CD4-positive, CD25-positive, alpha-beta regulatory T cell (primary cell): ENCODE measurements around the gene CFAP100. TPM values are rescaled to one million over a fixed set of nuclear protein-coding genes. Genes with fewer than 3 reads are reported as not detected.

ENCODE experiments used
- ATAC-seq, 2 donors: fragments of 150-1000 bp; cut with Tn5 transposase; one replicate each; pipeline ENCODE4 v1.10.0; 2021; ENCODE audit warnings: low read depth in 2 of 2, moderate number of reproducible peaks in 2 of 2, moderate library complexity in 1 of 2
- DNase-seq, 3 donors: peaks; one replicate each; pipeline versions ENCODE4 v3.0.0 to v3.0.0-alpha.2; 2012 to 2022; ENCODE audit warnings: mixed read lengths in 1 of 3
- H3K27ac ChIP-seq: one replicate; pipeline ENCODE4 v1.7.0; 2013; ENCODE audit warnings: mild to moderate bottlenecking, low read length; ENCODE audit not compliant: insufficient read depth, poor library complexity, severe bottlenecking
- H3K27me3 ChIP-seq: one replicate; pipeline ENCODE4 v1.7.0; 2013; ENCODE audit warnings: low read length; ENCODE audit not compliant: control insufficient read depth, insufficient read depth
- H3K36me3 ChIP-seq: one replicate; pipeline ENCODE4 v1.7.0; 2013; ENCODE audit warnings: mild to moderate bottlenecking, low read length, moderate library complexity; ENCODE audit not compliant: control insufficient read depth, insufficient read depth
- H3K4me1 ChIP-seq: 2 replicates; pipeline ENCODE4 v1.7.0; 2013; ENCODE audit warnings: mild to moderate bottlenecking, low read length; ENCODE audit not compliant: insufficient read depth, control insufficient read depth, poor library complexity, severe bottlenecking
- H3K4me3 ChIP-seq: one replicate; pipeline ENCODE4 v1.7.0; 2013; ENCODE audit warnings: low read depth, mild to moderate bottlenecking, low read length, moderate library complexity
- H3K9me3 ChIP-seq, 2 experiments: 1 replicate in 1 of 2; 2 replicates in 1 of 2; pipeline ENCODE4 v1.7.0; 2013; ENCODE audit warnings: low read length in 2 of 2, mild to moderate bottlenecking in 1 of 2, moderate library complexity in 1 of 2; ENCODE audit not compliant: control insufficient read depth in 2 of 2
- H3K27ac Mint-ChIP-seq, 3 donors: one replicate each; pipeline ENCODE4 v1.8.0; 2020 to 2022; ENCODE audit warnings: mild to moderate bottlenecking in 3 of 3, mixed read lengths in 3 of 3, moderate library complexity in 2 of 3
- H3K27me3 Mint-ChIP-seq: one replicate; pipeline ENCODE4 v1.8.0; 2022; ENCODE audit warnings: mild to moderate bottlenecking, mixed read lengths
- H3K36me3 Mint-ChIP-seq: one replicate; pipeline ENCODE4 v1.8.0; 2020; ENCODE audit warnings: mixed read lengths
- H3K4me1 Mint-ChIP-seq, 4 donors: one replicate each; pipeline ENCODE4 v1.8.0; 2020 to 2022; ENCODE audit warnings: mixed read lengths in 4 of 4, mild to moderate bottlenecking in 1 of 4
- H3K4me3 Mint-ChIP-seq, 4 donors: one replicate each; pipeline ENCODE4 v1.8.0; 2020 to 2022; ENCODE audit warnings: mild to moderate bottlenecking in 4 of 4, mixed read lengths in 4 of 4, moderate library complexity in 3 of 4
- H3K9me3 Mint-ChIP-seq, 7 donors: one replicate each; pipeline ENCODE4 v1.8.0; 2020 to 2022; ENCODE audit warnings: mixed read lengths in 7 of 7, mild to moderate bottlenecking in 3 of 7, moderate library complexity in 2 of 7
- polyA plus RNA-seq, 4 donors: library from polyadenylated mRNA; unstranded; fragments of 300-500 nt; fragmentation: Illumina TruSeq; gene quantifications; one replicate each; pipeline ENCODE4 v1.2.3, GENCODE V29; 2021
- total RNA-seq: library from RNA; stranded (reverse); gene quantifications from one replicate; pipeline ENCODE4 v1.2.3, GENCODE V29; 2022

CFAP100 gene
- total and polyA plus RNA-seq, 5 donors from 2014 or later: not detected

DNA sequence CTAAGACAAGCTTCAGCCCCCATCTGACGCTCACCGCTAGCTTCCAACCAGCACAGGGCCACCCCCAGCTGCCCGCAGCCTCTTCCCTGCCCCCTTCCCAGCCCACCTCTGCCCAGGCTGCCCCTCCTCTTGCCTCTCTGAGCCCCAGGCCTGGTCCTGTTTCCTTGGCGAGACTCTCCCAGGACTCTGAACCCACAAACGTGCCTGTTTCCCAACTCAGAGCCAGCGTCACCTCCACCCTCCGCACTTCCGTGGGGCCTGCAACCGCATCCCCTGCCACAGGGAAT is 45.9 kb downstream of the CFAP100 start:
- no peaks in the 10 kb centered on the region for H3K9me3 Mint-ChIP-seq
- H3K27ac Mint-ChIP-seq: peak overlapping the region in 1 of 3 donors; percentile 86
- no peak overlapping the region for H3K4me3 Mint-ChIP-seq
- DNase-seq (no peak), ATAC-seq (no peak)
- no peaks in the 10 kb centered on the region for H3K9me3 ChIP-seq
- H3K36me3 ChIP-seq: peaks cover 44% of the 10 kb centered on the region
- no peaks in the 10 kb centered on the region for H3K27me3 Mint-ChIP-seq
- peaks cover 28% of the 10 kb centered on the region for H3K36me3 Mint-ChIP-seq
- no peak overlapping the region for H3K4me3 ChIP-seq
- H3K4me1 ChIP-seq: no peaks in the 10 kb centered on the region
- H3K27me3 ChIP-seq: no peaks in the 10 kb centered on the region
- no peak overlapping the region for H3K27ac ChIP-seq
- H3K4me1 Mint-ChIP-seq: no peaks in the 10 kb centered on the region

DNA sequence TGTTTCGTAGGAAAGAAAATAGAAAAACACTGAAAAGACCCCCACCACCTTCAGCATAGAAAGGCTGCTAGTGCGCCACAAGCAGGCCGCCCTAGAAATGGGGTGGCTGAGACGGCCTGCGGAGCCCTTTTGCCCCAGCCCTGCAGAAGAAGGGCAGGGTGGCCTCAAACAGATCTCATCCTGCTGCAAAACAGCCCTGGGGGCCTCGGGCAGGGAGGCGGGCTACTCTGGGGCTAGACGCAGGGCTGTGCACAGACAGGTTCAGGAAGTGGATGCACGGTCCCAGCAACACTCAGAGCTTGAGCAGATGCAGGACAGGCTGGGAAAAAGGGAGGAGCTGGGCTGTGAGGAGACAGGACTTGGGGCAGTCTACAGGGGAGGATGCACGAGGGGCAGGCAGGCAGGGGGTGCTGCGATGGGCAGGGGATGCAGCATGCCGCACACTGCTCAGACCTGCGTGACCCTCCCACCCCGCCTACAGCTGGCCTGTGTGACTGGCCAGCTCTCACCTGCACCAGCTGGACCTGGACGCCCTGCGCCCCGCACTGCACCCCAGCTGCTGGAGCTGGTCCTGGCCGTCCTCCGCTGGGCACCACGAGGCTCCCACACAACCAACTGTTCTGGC is 46.7 kb downstream of the CFAP100 start:
- Mint-ChIP-seq H3K4me1 (peaks cover 0 to 2% (median 0%) of the 10 kb centered on the region in 4 donors), H3K36me3 (peaks cover 28% of the 10 kb centered on the region), H3K4me3 (no peak overlapping the region), H3K27ac (no peak overlapping the region), H3K9me3 (no peaks in the 10 kb centered on the region), H3K27me3 (no peaks in the 10 kb centered on the region)
- Histone ChIP-seq H3K27ac (no peak overlapping the region), H3K27me3 (no peaks in the 10 kb centered on the region), H3K36me3 (peaks cover 43% of the 10 kb centered on the region), H3K9me3 (no peaks in the 10 kb centered on the region), H3K4me3 (no peak overlapping the region), H3K4me1 (no peaks in the 10 kb centered on the region)
- ATAC-seq (no peak), DNase-seq (no peak)

GRCh38 chr3:126442094-126442855 is 47.6 kb downstream of the CFAP100 start:
- Mint-ChIP-seq H3K27me3 (no peaks in the 10 kb centered on the region), H3K36me3 (peaks cover 24% of the 10 kb centered on the region), H3K9me3 (no peaks in the 10 kb centered on the region), H3K4me3 (no peak overlapping the region), H3K4me1 (peaks cover 0 to 2% (median 0%) of the 10 kb centered on the region in 4 donors), H3K27ac (peak overlapping the region in 1 of 3 donors; percentile 69)
- ATAC-seq (no peak), DNase-seq (no peak)
- no peaks in the 10 kb centered on the region for H3K27me3 ChIP-seq
- no peaks in the 10 kb centered on the region for H3K9me3 ChIP-seq
- no peaks in the 10 kb centered on the region for H3K4me1 ChIP-seq
- peaks cover 37% of the 10 kb centered on the region for H3K36me3 ChIP-seq
- H3K4me3 ChIP-seq: no peak overlapping the region
- H3K27ac ChIP-seq: no peak overlapping the region

GRCh38 chr3:126442856-126443242 is 48.1 kb downstream of the CFAP100 start:
- H3K27me3 ChIP-seq: no peaks in the 10 kb centered on the region
- Mint-ChIP-seq H3K27ac (peak overlapping the region in 1 of 3 donors; percentile 26), H3K4me1 (peaks cover 0 to 2% (median 0%) of the 10 kb centered on the region in 4 donors), H3K9me3 (no peaks in the 10 kb centered on the region), H3K27me3 (no peaks in the 10 kb centered on the region), H3K4me3 (no peak overlapping the region), H3K36me3 (peaks cover 18% of the 10 kb centered on the region)
- H3K9me3 ChIP-seq: no peaks in the 10 kb centered on the region
- no peak overlapping the region for H3K4me3 ChIP-seq
- no peaks in the 10 kb centered on the region for H3K4me1 ChIP-seq
- peaks cover 38% of the 10 kb centered on the region for H3K36me3 ChIP-seq
- ATAC-seq (peak in 1 of 2 donors; percentile 24), DNase-seq (no peak)
- no peak overlapping the region for H3K27ac ChIP-seq

- no peak overlapping the region for H3K4me3 Mint-ChIP-seq
- no peaks in the 10 kb centered on the region for H3K9me3 Mint-ChIP-seq
- Histone ChIP-seq H3K27me3 (no peaks in the 10 kb centered on the region), H3K4me3 (no peak overlapping the region), H3K9me3 (no peaks in the 10 kb centered on the region), H3K36me3 (peaks cover 40% of the 10 kb centered on the region), H3K27ac (no peak overlapping the region), H3K4me1 (no peaks in the 10 kb centered on the region)
- DNase-seq: no peak
- H3K27me3 Mint-ChIP-seq: no peaks in the 10 kb centered on the region
- H3K4me1 Mint-ChIP-seq: peaks cover 0 to 2% (median 0%) of the 10 kb centered on the region in 4 donors
- no peak for ATAC-seq
- H3K36me3 Mint-ChIP-seq: peaks cover 4% of the 10 kb centered on the region
- H3K27ac Mint-ChIP-seq: no peak overlapping the region
Measured at GRCh38 chr3:126445506-126445905, 50.8 kb downstream of the CFAP100 start.

DNA sequence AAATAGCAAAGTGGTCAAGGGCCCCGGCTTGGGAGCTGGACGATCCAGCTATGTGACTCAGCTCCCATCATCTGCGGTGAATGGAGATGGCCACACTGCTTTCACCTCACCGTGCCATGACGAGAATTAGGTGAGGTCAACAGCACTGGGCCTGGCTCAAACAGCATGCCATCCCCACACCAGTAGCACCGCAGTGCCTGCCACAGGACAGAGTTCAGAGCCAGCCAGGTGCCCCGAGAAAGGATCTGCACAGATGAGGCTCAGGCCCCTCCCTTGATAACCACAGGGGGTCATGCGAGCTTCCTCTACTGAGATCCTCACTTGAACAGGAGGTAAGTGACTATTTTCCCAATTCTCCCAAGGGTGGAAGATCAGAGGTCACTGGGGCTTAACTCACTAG is 51.6 kb downstream of the CFAP100 start:
- no peak overlapping the region for H3K27ac ChIP-seq
- H3K36me3 ChIP-seq: peaks cover 48% of the 10 kb centered on the region
- H3K27me3 Mint-ChIP-seq: no peaks in the 10 kb centered on the region
- no peaks in the 10 kb centered on the region for H3K9me3 Mint-ChIP-seq
- ATAC-seq: no peak
- H3K4me1 ChIP-seq: no peaks in the 10 kb centered on the region
- no peak overlapping the region for H3K4me3 ChIP-seq
- peaks cover 7% of the 10 kb centered on the region for H3K36me3 Mint-ChIP-seq
- DNase-seq: no peak
- H3K9me3 ChIP-seq: no peaks in the 10 kb centered on the region
- H3K27ac Mint-ChIP-seq: no peak overlapping the region
- H3K27me3 ChIP-seq: no peaks in the 10 kb centered on the region
- H3K4me3 Mint-ChIP-seq: no peak overlapping the region
- peaks cover 0 to 5% (median 0%) of the 10 kb centered on the region in 4 donors for H3K4me1 Mint-ChIP-seq

DNA sequence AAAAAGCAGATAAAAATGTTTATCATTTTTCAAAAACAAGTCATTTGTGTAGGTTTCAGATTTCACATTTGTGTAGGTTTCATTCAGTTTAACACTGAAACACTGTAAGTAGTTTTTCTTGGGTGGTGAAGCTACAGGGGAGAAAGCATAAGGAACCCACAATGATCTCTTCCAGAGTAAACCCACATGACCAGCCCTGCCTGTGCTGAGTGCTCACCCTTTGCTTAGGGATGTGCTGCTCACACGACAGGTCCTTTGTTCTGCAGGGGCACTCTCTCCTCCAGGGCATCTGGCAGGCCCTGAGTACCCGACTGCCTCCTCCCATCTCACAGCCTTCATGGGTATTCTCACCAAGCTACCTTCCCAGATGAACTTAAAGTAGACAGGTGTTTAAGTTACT is 52.1 kb downstream of the CFAP100 start:
- Mint-ChIP-seq H3K9me3 (no peaks in the 10 kb centered on the region), H3K4me3 (no peak overlapping the region), H3K4me1 (peaks cover 0 to 8% (median 0%) of the 10 kb centered on the region in 4 donors), H3K36me3 (peaks cover 12% of the 10 kb centered on the region), H3K27ac (no peak overlapping the region), H3K27me3 (no peaks in the 10 kb centered on the region)
- Histone ChIP-seq H3K9me3 (no peaks in the 10 kb centered on the region), H3K27ac (no peak overlapping the region), H3K4me3 (no peak overlapping the region), H3K27me3 (no peaks in the 10 kb centered on the region), H3K36me3 (peaks cover 50% of the 10 kb centered on the region), H3K4me1 (no peaks in the 10 kb centered on the region)
- no peak for DNase-seq
- ATAC-seq: no peak
